A549 (cell line): ENCODE results near the gene CCT3. TPM values are rescaled to one million over a fixed set of nuclear protein-coding genes. Genes with fewer than 3 reads are reported as not detected.
A peak's percentile ranks its signal among the peaks of the same experiment; 100 is the strongest.

ENCODE experiments used
- ATAC-seq, 2 experiments: fragments of 200-7000 bp in 1 of 2; fragments of >200 bp in 1 of 2; cut with Nextera tagmentation in 1 of 2; cut with Tn5 transposase in 1 of 2; 3 replicates each; pipeline versions ENCODE4 v1.8.0 to v1.9.1; 2018 to 2020; ENCODE audit warnings: mild to moderate bottlenecking in 1 of 2, moderate library complexity in 1 of 2
- CTCF ChIA-PET: fragments of 300-600 bp; sonication (Branson Sonifier 250); formaldehyde crosslinking; extraction: SDS; loops from one replicate; lab custom pipeline; 2021; ENCODE audit warnings: antibody characterized with exemption, inconsistent platforms; lab: Yijun Ruan, JAX
- POLR2A ChIA-PET: fragments of 350-600 bp; formaldehyde crosslinking; extraction: SDS; loops from one replicate; lab custom pipeline; 2021; ENCODE audit warnings: antibody characterized with exemption, inconsistent platforms; lab: Yijun Ruan, JAX
- DNase-seq, 2 experiments: peaks; one replicate each; pipeline versions ENCODE4 v3.0.0 to v3.0.0-alpha.2; 2011 to 2016; ENCODE audit warnings: low read depth in 1 of 2, low spot score in 1 of 2
- FAIRE-seq: peaks from 2 replicates; lab custom pipeline; 2011; peaks lifted over from hg19 to GRCh38; lab: Jason Lieb, UNC
- H3K27ac ChIP-seq, 2 experiments: fragments of >200 bp; sonication (Bioruptor Twin); formaldehyde crosslinking; 3 replicates each; pipeline ENCODE4 v1.5.1; 2016 to 2017
- H3K4me1 ChIP-seq: fragments of >200 bp; sonication (Bioruptor Twin); formaldehyde crosslinking; 3 replicates; pipeline ENCODE4 v1.6.1; 2016
- H3K4me2 ChIP-seq: fragments of >200 bp; sonication (Bioruptor Twin); formaldehyde crosslinking; 3 replicates; pipeline ENCODE4 v1.6.1; 2016
- H3K4me3 ChIP-seq: fragments of >200 bp; sonication (Bioruptor Twin); formaldehyde crosslinking; 3 replicates; pipeline ENCODE4 v1.5.1; 2016
- H3K9me3 ChIP-seq: fragments of >200 bp; sonication (Bioruptor Twin); formaldehyde crosslinking; 3 replicates; pipeline ENCODE4 v1.6.1; 2016
- CHD4 ChIP-seq: fragments of 200-600 bp; sonication (generic); IDR thresholded peaks from 2 replicates; pipeline ENCODE4 v1.6.1; 2016; ENCODE audit warnings: antibody characterized with exemption, mild to moderate bottlenecking, borderline replicate concordance
- EHMT2 ChIP-seq: fragments of 200-600 bp; sonication (generic); IDR thresholded peaks from 2 replicates; pipeline ENCODE4 v1.6.1; 2016; ENCODE audit warnings: antibody characterized with exemption, low read depth, mild to moderate bottlenecking, moderate library complexity
- ELK1 ChIP-seq: fragments of 150-350 bp; IDR thresholded peaks from 2 replicates; pipeline ENCODE4 v1.6.1; 2014; ENCODE audit warnings: low read depth, mild to moderate bottlenecking, low read length
- EP300 ChIP-seq, 2 experiments: fragments of >200 bp; sonication (Bioruptor Twin); formaldehyde crosslinking; IDR thresholded peaks; 2 replicates in 1 of 2; 3 replicates in 1 of 2; pipeline ENCODE4 v1.6.1; 2016 to 2017
- FOXS1 ChIP-seq: fragments of 250-450 bp; sonication (Bioruptor Pico); IDR thresholded peaks from 2 replicates; pipeline ENCODE4 v1.5.0; 2020; ENCODE audit warnings: mild to moderate bottlenecking, moderate library complexity
- GATA3 ChIP-seq: IDR thresholded peaks from 2 replicates; pipeline ENCODE4 v1.6.1; 2012; ENCODE audit warnings: borderline replicate concordance
- HES2 ChIP-seq: fragments of >200 bp; sonication (Bioruptor Twin); formaldehyde crosslinking; IDR thresholded peaks from 2 replicates; pipeline ENCODE4 v1.6.1; 2016
- HEYL ChIP-seq: fragments of 250-450 bp; sonication (Bioruptor Pico); IDR thresholded peaks from 2 replicates; pipeline ENCODE4 v1.8.0; 2021; ENCODE audit warnings: mild to moderate bottlenecking, moderate library complexity
- JUN ChIP-seq, 2 experiments: fragments of >200 bp; sonication (Bioruptor Twin); formaldehyde crosslinking; IDR thresholded peaks; 2 replicates in 1 of 2; 3 replicates in 1 of 2; pipeline ENCODE4 v1.6.1; 2016 to 2017
- JUNB ChIP-seq: fragments of >200 bp; sonication (Bioruptor Twin); formaldehyde crosslinking; IDR thresholded peaks from 2 replicates; pipeline ENCODE4 v1.6.1; 2016
- KDM1A ChIP-seq: fragments of 200-600 bp; sonication (generic); IDR thresholded peaks from 2 replicates; pipeline ENCODE4 v1.6.1; 2016; ENCODE audit warnings: low read depth, mild to moderate bottlenecking
- KDM5A ChIP-seq: fragments of 200-600 bp; sonication (generic); IDR thresholded peaks from 2 replicates; pipeline ENCODE4 v1.6.1; 2016; ENCODE audit warnings: antibody characterized with exemption, mild to moderate bottlenecking
- MAFK ChIP-seq: fragments of 450-650 bp; IDR thresholded peaks from 2 replicates; pipeline ENCODE4 v1.6.1; 2014; ENCODE audit not compliant: partially characterized antibody
- MAX ChIP-seq: IDR thresholded peaks from 2 replicates; pipeline ENCODE4 v1.6.1; 2012
- MAZ ChIP-seq: fragments of 150-350 bp; IDR thresholded peaks from 2 replicates; pipeline ENCODE4 v1.6.1; 2014; ENCODE audit warnings: antibody characterized with exemption, low read depth, low read length, borderline replicate concordance
- NR3C1 ChIP-seq: fragments of >200 bp; sonication (Bioruptor Twin); formaldehyde crosslinking; IDR thresholded peaks from 3 replicates; pipeline ENCODE4 v1.6.1; 2017
- PBX3 ChIP-seq: IDR thresholded peaks from 2 replicates; pipeline ENCODE4 v1.6.1; 2012
- PHF8 ChIP-seq: fragments of 200-600 bp; sonication (generic); IDR thresholded peaks from 2 replicates; pipeline ENCODE4 v1.6.1; 2016; ENCODE audit warnings: low read depth, mild to moderate bottlenecking, antibody characterized with exemption, moderate library complexity, borderline replicate concordance
- RNF2 ChIP-seq: fragments of 200-600 bp; sonication (generic); IDR thresholded peaks from 2 replicates; pipeline ENCODE4 v1.6.1; 2016; ENCODE audit warnings: low read depth, mild to moderate bottlenecking, antibody characterized with exemption, moderate library complexity, borderline replicate concordance
- SMC3 ChIP-seq: fragments of >200 bp; sonication (Bioruptor Twin); formaldehyde crosslinking; IDR thresholded peaks from 3 replicates; pipeline ENCODE4 v1.6.1; 2018; ENCODE audit warnings: inconsistent platforms
- SREBF2 ChIP-seq: fragments of 450-650 bp; IDR thresholded peaks from 2 replicates; pipeline ENCODE4 v1.6.1; 2014; ENCODE audit warnings: mild to moderate bottlenecking, moderate library complexity
- ZC3H11A ChIP-seq: fragments of 450-650 bp; IDR thresholded peaks from 2 replicates; pipeline ENCODE4 v1.6.1; 2014; ENCODE audit warnings: antibody characterized with exemption, mild to moderate bottlenecking
- WGBS: methylation state at CpG from one replicate; pipeline ENCODE4 v1.1.6; 2017; ENCODE audit errors: missing lambda C conversion rate; 5-methylcytosine and 5-hydroxymethylcytosine counted together
- polyA plus RNA-seq, 4 experiments: library from polyadenylated mRNA; depleted of rRNA in 3 of 4; stranded (reverse); fragments of >200 nt; fragmentation: RNase III in 1 of 4; extraction: RNeasy Plus Mini Kit Qiagen cat#74134 plus additional on column Dnase treatment in 1 of 4; gene quantifications; 2 replicates in 3 of 4; 3 replicates in 1 of 4; pipeline ENCODE4 v1.2.3, GENCODE V29; 2011 to 2017
- TF ChIP-seq, protein P1 (sequence below): fragments of >200 bp; sonication (Bioruptor Twin); formaldehyde crosslinking; IDR thresholded peaks from 3 replicates; pipeline ENCODE4 v1.6.1; 2016
- TF ChIP-seq, protein P2 (sequence below): fragments of 200-600 bp; sonication (generic); IDR thresholded peaks from 2 replicates; pipeline ENCODE4 v1.6.1; 2016; ENCODE audit warnings: antibody characterized with exemption, mild to moderate bottlenecking, moderate library complexity
- TF ChIP-seq, protein P3 (sequence below): fragments of 450-650 bp; IDR thresholded peaks from 2 replicates; pipeline ENCODE4 v1.6.1; 2014; ENCODE audit warnings: antibody characterized with exemption

CCT3 gene
- polyA plus RNA-seq, 2 of the 4 experiments (the other 2 are of a cell fraction), result 528 to 824 TPM

GRCh38 chr1:156303241-156303640 is 34.9 kb downstream of the CCT3 start (continued):
- TF ChIP-seq EHMT2, result no peak
- TF ChIP-seq EP300 (IDR thresholded peaks at IDR 0.05), result no peak
- no peak for TF ChIP-seq SREBF2
- no peak for TF ChIP-seq KDM1A
- TF ChIP-seq, all 56 proteins: peak for 0

- no peaks in the 10 kb centered on the region for H3K9me3 ChIP-seq
- FAIRE-seq (no peak), ATAC-seq (0 out of 6 replicates have a peak, but pooled peaks of 1 of the 2 experiments have one; percentile 11), DNase-seq (no peak)
- H3K4me3 ChIP-seq, result no peak within 1 kb of the TSS
- no peak for TF ChIP-seq RNF2
- peaks cover 4% of the 10 kb centered on the region; the same call in 1 of the 3 replicates for H3K4me1 ChIP-seq
- CTCF ChIA-PET, result interaction anchor here (0.6 to 1.8 kb wide), 6 partner anchors 9 to 1048 kb away, joined by 3 to 10 read pairs (median 4); no protein-coding TSS in a partner anchor
- WGBS, result 94% methylated on average over 15 of the region's 19 CpGs
- H3K27ac ChIP-seq, result no peak within 1 kb of the TSS
- H3K4me2 ChIP-seq, result no peak within 1 kb of the TSS
- POLR2A ChIA-PET, result no interaction called here
Observed at GRCh38 chr1:156298852-156299357, 39.2 kb downstream of the CCT3 start, which contains the start of gene VHLL. VHLL (minus strand) TSS chr1:156299307; CDS start chr1:156299189, 118 bp downstream.

GRCh38 chr1:156295391-156295947 is 42.6 kb downstream of the CCT3 start, which contains the start of gene GLMP:
GLMP (minus strand) TSS chr1:156295679; CDS start chr1:156295645, 34 bp downstream.
- peak within 1 kb of the TSS; percentile 80 for H3K4me2 ChIP-seq
- DNase-seq, result peak; percentile 64 to 66
- FAIRE-seq, result no peak
- peaks cover 4% of the 10 kb centered on the region; the same call in 2 of the 3 replicates for H3K4me1 ChIP-seq
- peak within 1 kb of the TSS; percentile 80 to 89 for H3K27ac ChIP-seq
- CTCF ChIA-PET, result interaction anchor here (0.6 kb wide), 1 partner anchor 154 kb away, joined by 3 read pairs; no protein-coding TSS in a partner anchor
- no peaks in the 10 kb centered on the region for H3K9me3 ChIP-seq
- peak; percentile 62 to 68 for ATAC-seq
- H3K4me3 ChIP-seq, result peak within 1 kb of the TSS; percentile 71
- POLR2A ChIA-PET, result interaction anchor here (0.7 to 3.2 kb wide), 2 partner anchors 9 to 12 kb away, joined by 4 to 16 read pairs; partner anchors contain the start of genes SMG5 and TMEM79
- under 1% methylated on average over 15 of the region's 17 CpGs for WGBS
- TF ChIP-seq FOXS1 (CRISPR knock-in tag) (no peak), ELK1 (no peak), ZC3H11A (no peak), JUNB (no peak), HEYL (CRISPR knock-in tag) (no peak), PHF8 (0 out of 2 replicates have a peak, but pooled peaks have one; percentile 18), HES2 (no peak), MAFK (peak; percentile 64), MAX (peak; percentile 67; the same call in 1 of the 2 replicates), JUN (IDR thresholded peaks at IDR 0.05) (peak in 1 of 2 experiments; percentile 50; a peak in 1 of 5 replicates), SMC3 (no peak), PBX3 (0 out of 2 replicates have a peak, but pooled peaks have one; percentile 34), NR3C1 (no peak), CHD4 (no peak), KDM5A (peak; percentile 87), MAZ (no peak), EHMT2 (no peak), GATA3 (no peak)
- TF ChIP-seq, protein P1, sequence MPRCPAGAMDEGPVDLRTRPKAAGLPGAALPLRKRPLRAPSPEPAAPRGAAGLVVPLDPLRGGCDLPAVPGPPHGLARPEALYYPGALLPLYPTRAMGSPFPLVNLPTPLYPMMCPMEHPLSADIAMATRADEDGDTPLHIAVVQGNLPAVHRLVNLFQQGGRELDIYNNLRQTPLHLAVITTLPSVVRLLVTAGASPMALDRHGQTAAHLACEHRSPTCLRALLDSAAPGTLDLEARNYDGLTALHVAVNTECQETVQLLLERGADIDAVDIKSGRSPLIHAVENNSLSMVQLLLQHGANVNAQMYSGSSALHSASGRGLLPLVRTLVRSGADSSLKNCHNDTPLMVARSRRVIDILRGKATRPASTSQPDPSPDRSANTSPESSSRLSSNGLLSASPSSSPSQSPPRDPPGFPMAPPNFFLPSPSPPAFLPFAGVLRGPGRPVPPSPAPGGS, result 0 out of 3 replicates have a peak, but pooled peaks have one; percentile 29
- TF ChIP-seq, protein P2, sequence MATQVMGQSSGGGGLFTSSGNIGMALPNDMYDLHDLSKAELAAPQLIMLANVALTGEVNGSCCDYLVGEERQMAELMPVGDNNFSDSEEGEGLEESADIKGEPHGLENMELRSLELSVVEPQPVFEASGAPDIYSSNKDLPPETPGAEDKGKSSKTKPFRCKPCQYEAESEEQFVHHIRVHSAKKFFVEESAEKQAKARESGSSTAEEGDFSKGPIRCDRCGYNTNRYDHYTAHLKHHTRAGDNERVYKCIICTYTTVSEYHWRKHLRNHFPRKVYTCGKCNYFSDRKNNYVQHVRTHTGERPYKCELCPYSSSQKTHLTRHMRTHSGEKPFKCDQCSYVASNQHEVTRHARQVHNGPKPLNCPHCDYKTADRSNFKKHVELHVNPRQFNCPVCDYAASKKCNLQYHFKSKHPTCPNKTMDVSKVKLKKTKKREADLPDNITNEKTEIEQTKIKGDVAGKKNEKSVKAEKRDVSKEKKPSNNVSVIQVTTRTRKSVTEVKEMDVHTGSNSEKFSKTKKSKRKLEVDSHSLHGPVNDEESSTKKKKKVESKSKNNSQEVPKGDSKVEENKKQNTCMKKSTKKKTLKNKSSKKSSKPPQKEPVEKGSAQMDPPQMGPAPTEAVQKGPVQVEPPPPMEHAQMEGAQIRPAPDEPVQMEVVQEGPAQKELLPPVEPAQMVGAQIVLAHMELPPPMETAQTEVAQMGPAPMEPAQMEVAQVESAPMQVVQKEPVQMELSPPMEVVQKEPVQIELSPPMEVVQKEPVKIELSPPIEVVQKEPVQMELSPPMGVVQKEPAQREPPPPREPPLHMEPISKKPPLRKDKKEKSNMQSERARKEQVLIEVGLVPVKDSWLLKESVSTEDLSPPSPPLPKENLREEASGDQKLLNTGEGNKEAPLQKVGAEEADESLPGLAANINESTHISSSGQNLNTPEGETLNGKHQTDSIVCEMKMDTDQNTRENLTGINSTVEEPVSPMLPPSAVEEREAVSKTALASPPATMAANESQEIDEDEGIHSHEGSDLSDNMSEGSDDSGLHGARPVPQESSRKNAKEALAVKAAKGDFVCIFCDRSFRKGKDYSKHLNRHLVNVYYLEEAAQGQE, result no peak
- TF ChIP-seq, protein P3, sequence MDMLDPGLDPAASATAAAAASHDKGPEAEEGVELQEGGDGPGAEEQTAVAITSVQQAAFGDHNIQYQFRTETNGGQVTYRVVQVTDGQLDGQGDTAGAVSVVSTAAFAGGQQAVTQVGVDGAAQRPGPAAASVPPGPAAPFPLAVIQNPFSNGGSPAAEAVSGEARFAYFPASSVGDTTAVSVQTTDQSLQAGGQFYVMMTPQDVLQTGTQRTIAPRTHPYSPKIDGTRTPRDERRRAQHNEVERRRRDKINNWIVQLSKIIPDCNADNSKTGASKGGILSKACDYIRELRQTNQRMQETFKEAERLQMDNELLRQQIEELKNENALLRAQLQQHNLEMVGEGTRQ, result peak; percentile 95
